HEK293 (cell line): ENCODE measurements around the gene AZGP1.

Experiments
- CTCF ChIA-PET: fragments of 350-600 bp; formaldehyde crosslinking; extraction: SDS; loops from one replicate; lab custom pipeline; 2021; ENCODE audit warnings: antibody characterized with exemption; lab: Yijun Ruan, JAX
- POLR2A ChIA-PET: fragments of 300-600 bp; formaldehyde crosslinking; extraction: SDS; loops from one replicate; lab custom pipeline; 2020; ENCODE audit warnings: antibody characterized with exemption, inconsistent platforms; lab: Yijun Ruan, JAX
- H3K27ac ChIP-seq: fragments of 200-500 bp; sonication (Bioruptor generic); 2 replicates; pipeline ENCODE4 v1.5.1; 2014; ENCODE audit warnings: low read depth, low read length, control low read depth, inconsistent platforms; ENCODE audit errors: extremely low read depth
- H3K36me3 ChIP-seq, 2 experiments: fragments of 200-500 bp in 1 of 2; sonication (Bioruptor generic) in 1 of 2; 1 replicate in 1 of 2; 2 replicates in 1 of 2; pipeline ENCODE4 v1.5.1; 2014 to 2017; ENCODE audit warnings: inconsistent platforms in 2 of 2, low read length in 2 of 2; ENCODE audit not compliant: control insufficient read depth in 2 of 2, insufficient read depth in 1 of 2
- H3K4me1 ChIP-seq: fragments of 200-500 bp; sonication (Bioruptor generic); 2 replicates; pipeline ENCODE4 v1.5.1; 2014; ENCODE audit warnings: mild to moderate bottlenecking, low read length, inconsistent platforms; ENCODE audit not compliant: control insufficient read depth, insufficient read depth
- H3K4me3 ChIP-seq: 2 replicates; pipeline ENCODE4 v1.5.1; 2011; ENCODE audit warnings: low read depth, mild to moderate bottlenecking, control low read depth, low read length, moderate library complexity
- H3K9me3 ChIP-seq: fragments of 200-500 bp; sonication (Bioruptor generic); 2 replicates; pipeline ENCODE4 v1.5.1; 2014; ENCODE audit warnings: low read depth, low read length, inconsistent platforms; ENCODE audit not compliant: control insufficient read depth, insufficient read depth
- ATF2 ChIP-seq: fragments of 450-650 bp; formaldehyde crosslinking; IDR thresholded peaks from 2 replicates; pipeline ENCODE4 v1.5.1; 2016; ENCODE audit warnings: missing biosample characterization, missing genetic modification characterization, low read depth
- HOXA7 ChIP-seq: sonication (generic); formaldehyde crosslinking; IDR thresholded peaks from 2 replicates; pipeline ENCODE4 v1.8.1; 2022; ENCODE audit warnings: missing genetic modification reagents, borderline replicate concordance
- REPIN1 ChIP-seq: fragments of 450-650 bp; formaldehyde crosslinking; IDR thresholded peaks from 2 replicates; pipeline ENCODE4 v1.5.1; 2017; ENCODE audit warnings: missing biosample characterization, missing genetic modification characterization, low read depth
- SP2 ChIP-seq: fragments of 450-650 bp; formaldehyde crosslinking; IDR thresholded peaks from 2 replicates; pipeline ENCODE4 v1.5.1; 2016; ENCODE audit warnings: missing biosample characterization, missing genetic modification characterization
- YY2 ChIP-seq: fragments of 450-650 bp; formaldehyde crosslinking; IDR thresholded peaks from 2 replicates; pipeline ENCODE4 v1.5.1; 2016; ENCODE audit warnings: missing biosample characterization, missing genetic modification characterization
- ZBTB17 ChIP-seq: fragments of 450-650 bp; formaldehyde crosslinking; IDR thresholded peaks from 2 replicates; pipeline ENCODE4 v1.5.1; 2016; ENCODE audit warnings: missing biosample characterization, missing genetic modification characterization
- ZBTB7A ChIP-seq: fragments of 450-650 bp; formaldehyde crosslinking; IDR thresholded peaks from 2 replicates; pipeline ENCODE4 v1.5.1; 2016; ENCODE audit warnings: low read depth, missing biosample characterization, missing genetic modification characterization
- ZFP3 ChIP-seq: fragments of 450-650 bp; formaldehyde crosslinking; IDR thresholded peaks from 2 replicates; pipeline ENCODE4 v1.5.1; 2016; ENCODE audit warnings: low read depth, missing biosample characterization, missing genetic modification characterization
- ZFP69B ChIP-seq: fragments of 450-650 bp; formaldehyde crosslinking; IDR thresholded peaks from 2 replicates; pipeline ENCODE4 v1.5.1; 2016; ENCODE audit warnings: missing biosample characterization, missing genetic modification characterization
- ZNF169 ChIP-seq: fragments of 450-650 bp; formaldehyde crosslinking; IDR thresholded peaks from 2 replicates; pipeline ENCODE4 v1.5.1; 2016; ENCODE audit warnings: missing biosample characterization, missing genetic modification characterization
- ZNF26 ChIP-seq: fragments of 450-650 bp; formaldehyde crosslinking; IDR thresholded peaks from 2 replicates; pipeline ENCODE4 v1.5.1; 2016; ENCODE audit warnings: missing biosample characterization, missing genetic modification characterization
- ZNF488 ChIP-seq: fragments of 450-650 bp; formaldehyde crosslinking; IDR thresholded peaks from 2 replicates; pipeline ENCODE4 v1.5.1; 2016; ENCODE audit warnings: missing biosample characterization, missing genetic modification characterization
- ZNF544 ChIP-seq: fragments of 450-650 bp; formaldehyde crosslinking; IDR thresholded peaks from 2 replicates; pipeline ENCODE4 v1.5.0; 2017; ENCODE audit warnings: missing biosample characterization, missing genetic modification characterization
- ZNF629 ChIP-seq: fragments of 450-650 bp; formaldehyde crosslinking; IDR thresholded peaks from 2 replicates; pipeline ENCODE4 v1.5.1; 2017; ENCODE audit warnings: missing biosample characterization, missing genetic modification characterization
- ZNF639 ChIP-seq: fragments of 450-650 bp; formaldehyde crosslinking; IDR thresholded peaks from 2 replicates; pipeline ENCODE4 v1.5.1; 2016; ENCODE audit warnings: missing biosample characterization, missing genetic modification characterization
- ZNF645 ChIP-seq: fragments of 450-650 bp; formaldehyde crosslinking; IDR thresholded peaks from 2 replicates; pipeline ENCODE4; 2016; ENCODE audit warnings: missing biosample characterization, missing genetic modification characterization
- ZNF654 ChIP-seq: fragments of 450-650 bp; formaldehyde crosslinking; IDR thresholded peaks from 2 replicates; pipeline ENCODE4 v1.5.1; 2016; ENCODE audit warnings: low read depth, missing biosample characterization, missing genetic modification characterization
- ZNF830 ChIP-seq: fragments of 450-650 bp; IDR thresholded peaks from 2 replicates; pipeline ENCODE4 v1.5.0; 2018; ENCODE audit warnings: missing biosample characterization, missing genetic modification characterization, low read depth, mild to moderate bottlenecking, moderate library complexity
- ZSCAN23 ChIP-seq: fragments of 450-650 bp; formaldehyde crosslinking; IDR thresholded peaks from 2 replicates; pipeline ENCODE4 v1.5.1; 2016; ENCODE audit warnings: missing biosample characterization, missing genetic modification characterization

Gene AZGP1

GRCh38 chr7:100017300-100017699, 41.5 kb upstream of the AZGP1 start:
- peaks cover 9 to 15% of the 10 kb centered on the region in 2 experiments for H3K36me3 ChIP-seq
- ChIA-PET POLR2A (interaction anchor here (1.2 to 1.4 kb wide), 3 partner anchors 33 to 85 kb away, joined by 3 read pairs; partner anchors contain the start of genes AP4M1, MCM7 and ZNF3), CTCF (interaction anchor here (0.7 to 1.2 kb wide), 3 partner anchors 28 to 574 kb away, joined by 3 to 6 read pairs (median 3); no protein-coding TSS in a partner anchor)
- H3K27ac ChIP-seq, result no peak overlapping the region
- H3K4me3 ChIP-seq, result no peak overlapping the region
- TF ChIP-seq HOXA7 (CRISPR knock-in tag), result no peak
- no peak for TF ChIP-seq REPIN1 (tag by site-specific recombination)
- no peak for TF ChIP-seq ZBTB17 (tag by site-specific recombination)
- TF ChIP-seq ZNF488 (tag by site-specific recombination), result no peak
- no peak for TF ChIP-seq SP2 (tag by site-specific recombination)
- no peak for TF ChIP-seq ZNF26
- no peak for TF ChIP-seq ZFP69B (tag by site-specific recombination)
- TF ChIP-seq YY2 (tag by site-specific recombination), result no peak
- TF ChIP-seq ZNF169 (tag by site-specific recombination), result no peak
- TF ChIP-seq ZBTB7A (tag by site-specific recombination), result no peak
- no peak for TF ChIP-seq ZNF639 (tag by site-specific recombination)
- TF ChIP-seq ATF2 (tag by site-specific recombination), result no peak
- TF ChIP-seq ZNF645 (tag by site-specific recombination), result no peak
- no peak for TF ChIP-seq ZNF629 (tag by site-specific recombination)
- no peak for TF ChIP-seq ZNF654
- no peak for TF ChIP-seq ZSCAN23 (tag by site-specific recombination)
- no peak for TF ChIP-seq ZFP3
- no peak for TF ChIP-seq ZNF830 (tag by site-specific recombination)
- no peak for TF ChIP-seq ZNF544 (tag by site-specific recombination)
- TF ChIP-seq, all 188 proteins: peak for 0
- Histone ChIP-seq H3K9me3 (no peaks in the 10 kb centered on the region), H3K4me1 (peaks cover 7% of the 10 kb centered on the region; the same call in 1 of the 2 replicates)
